A549 (cell line): ENCODE results near the gene PITPNC1.

Experiments used
- CHD4 ChIP-seq: fragments of 200-600 bp; sonication (generic); IDR thresholded peaks from 2 replicates; pipeline ENCODE4 v1.6.1; 2016; ENCODE audit warnings: antibody characterized with exemption, mild to moderate bottlenecking, borderline replicate concordance
- CTCF ChIP-seq: fragments of >200 bp; sonication (Bioruptor Twin); formaldehyde crosslinking; IDR thresholded peaks from 3 replicates; pipeline ENCODE4 v1.5.1; 2016
- EP300 ChIP-seq, 2 experiments: fragments of >200 bp; sonication (Bioruptor Twin); formaldehyde crosslinking; IDR thresholded peaks; 2 replicates in 1 of 2; 3 replicates in 1 of 2; pipeline ENCODE4 v1.6.1; 2016 to 2017
- ESRRA ChIP-seq: fragments of 150-350 bp; IDR thresholded peaks from 2 replicates; pipeline ENCODE4 v1.6.1; 2014; ENCODE audit warnings: mild to moderate bottlenecking, low read length, borderline replicate concordance
- HDAC2 ChIP-seq: fragments of 200-600 bp; sonication (generic); IDR thresholded peaks from 2 replicates; pipeline ENCODE4 v1.6.1; 2016
- HOXA7 ChIP-seq: fragments of 250-450 bp; sonication (Bioruptor Pico); IDR thresholded peaks from 2 replicates; pipeline ENCODE4 v1.5.0; 2020; ENCODE audit warnings: mild to moderate bottlenecking, moderate library complexity
- POLR2A ChIP-seq: IDR thresholded peaks from 2 replicates; pipeline ENCODE4 v1.6.1; 2012; ENCODE audit warnings: mild to moderate bottlenecking, low read length
- RAD21 ChIP-seq, 2 experiments: fragments of >200 bp in 1 of 2; sonication (Bioruptor Twin) in 1 of 2; formaldehyde crosslinking in 1 of 2; IDR thresholded peaks in 1 of 2; conservative IDR thresholded peaks in 1 of 2; 2 replicates in 1 of 2; 3 replicates in 1 of 2; pipeline ENCODE4 v1.6.1; 2012 to 2018; ENCODE audit warnings: inconsistent platforms in 1 of 2
- RFX5 ChIP-seq: fragments of 450-650 bp; IDR thresholded peaks from 2 replicates; pipeline ENCODE4 v1.7.1; 2014; ENCODE audit warnings: antibody characterized with exemption, mild to moderate bottlenecking, moderate library complexity
- TF ChIP-seq, protein P1 (sequence below): fragments of 200-600 bp; sonication (generic); IDR thresholded peaks from 2 replicates; pipeline ENCODE4 v1.6.1; 2016; ENCODE audit warnings: antibody characterized with exemption, mild to moderate bottlenecking, moderate library complexity
- TF ChIP-seq, protein P2 (sequence below): fragments of 450-650 bp; IDR thresholded peaks from 2 replicates; pipeline ENCODE4 v1.6.1; 2014; ENCODE audit warnings: antibody characterized with exemption
- TF ChIP-seq, protein P3 (sequence below): fragments of >200 bp; sonication (Bioruptor Twin); formaldehyde crosslinking; IDR thresholded peaks from 3 replicates; pipeline ENCODE4 v1.6.1; 2016

DNA sequence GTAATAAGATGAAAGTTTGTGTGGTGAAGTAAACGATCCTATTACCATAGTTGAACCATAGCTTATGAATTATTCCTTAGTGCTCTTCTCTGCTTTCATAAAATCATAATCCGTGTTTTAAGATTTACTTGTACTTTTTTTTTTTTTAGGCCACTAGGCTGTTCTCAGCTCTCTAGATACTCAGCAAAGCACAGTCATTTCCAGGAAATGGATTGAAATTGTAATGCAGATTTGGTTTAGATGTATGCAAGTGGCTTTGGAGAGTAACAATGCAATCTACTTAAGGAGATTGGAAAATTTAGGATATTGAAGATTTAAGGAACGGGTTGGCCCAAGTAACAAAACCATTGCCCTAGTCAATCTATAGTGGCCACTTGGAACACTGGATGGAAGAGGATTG lies 125.1 kb downstream of the PITPNC1 start:
- TF ChIP-seq RAD21 (conservative IDR thresholded peaks at IDR 0.05 in 1 of 2, IDR thresholded peaks at IDR 0.05 in 1 of 2), result no peak
- TF ChIP-seq, protein P1, sequence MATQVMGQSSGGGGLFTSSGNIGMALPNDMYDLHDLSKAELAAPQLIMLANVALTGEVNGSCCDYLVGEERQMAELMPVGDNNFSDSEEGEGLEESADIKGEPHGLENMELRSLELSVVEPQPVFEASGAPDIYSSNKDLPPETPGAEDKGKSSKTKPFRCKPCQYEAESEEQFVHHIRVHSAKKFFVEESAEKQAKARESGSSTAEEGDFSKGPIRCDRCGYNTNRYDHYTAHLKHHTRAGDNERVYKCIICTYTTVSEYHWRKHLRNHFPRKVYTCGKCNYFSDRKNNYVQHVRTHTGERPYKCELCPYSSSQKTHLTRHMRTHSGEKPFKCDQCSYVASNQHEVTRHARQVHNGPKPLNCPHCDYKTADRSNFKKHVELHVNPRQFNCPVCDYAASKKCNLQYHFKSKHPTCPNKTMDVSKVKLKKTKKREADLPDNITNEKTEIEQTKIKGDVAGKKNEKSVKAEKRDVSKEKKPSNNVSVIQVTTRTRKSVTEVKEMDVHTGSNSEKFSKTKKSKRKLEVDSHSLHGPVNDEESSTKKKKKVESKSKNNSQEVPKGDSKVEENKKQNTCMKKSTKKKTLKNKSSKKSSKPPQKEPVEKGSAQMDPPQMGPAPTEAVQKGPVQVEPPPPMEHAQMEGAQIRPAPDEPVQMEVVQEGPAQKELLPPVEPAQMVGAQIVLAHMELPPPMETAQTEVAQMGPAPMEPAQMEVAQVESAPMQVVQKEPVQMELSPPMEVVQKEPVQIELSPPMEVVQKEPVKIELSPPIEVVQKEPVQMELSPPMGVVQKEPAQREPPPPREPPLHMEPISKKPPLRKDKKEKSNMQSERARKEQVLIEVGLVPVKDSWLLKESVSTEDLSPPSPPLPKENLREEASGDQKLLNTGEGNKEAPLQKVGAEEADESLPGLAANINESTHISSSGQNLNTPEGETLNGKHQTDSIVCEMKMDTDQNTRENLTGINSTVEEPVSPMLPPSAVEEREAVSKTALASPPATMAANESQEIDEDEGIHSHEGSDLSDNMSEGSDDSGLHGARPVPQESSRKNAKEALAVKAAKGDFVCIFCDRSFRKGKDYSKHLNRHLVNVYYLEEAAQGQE, result no peak
- no peak for TF ChIP-seq CTCF
- no peak for TF ChIP-seq POLR2A
- no peak for TF ChIP-seq HOXA7 (CRISPR knock-in tag)
- TF ChIP-seq ESRRA, result no peak
- TF ChIP-seq RFX5, result no peak
- no peak for TF ChIP-seq HDAC2
- TF ChIP-seq, protein P2, sequence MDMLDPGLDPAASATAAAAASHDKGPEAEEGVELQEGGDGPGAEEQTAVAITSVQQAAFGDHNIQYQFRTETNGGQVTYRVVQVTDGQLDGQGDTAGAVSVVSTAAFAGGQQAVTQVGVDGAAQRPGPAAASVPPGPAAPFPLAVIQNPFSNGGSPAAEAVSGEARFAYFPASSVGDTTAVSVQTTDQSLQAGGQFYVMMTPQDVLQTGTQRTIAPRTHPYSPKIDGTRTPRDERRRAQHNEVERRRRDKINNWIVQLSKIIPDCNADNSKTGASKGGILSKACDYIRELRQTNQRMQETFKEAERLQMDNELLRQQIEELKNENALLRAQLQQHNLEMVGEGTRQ, result no peak
- TF ChIP-seq, protein P3, sequence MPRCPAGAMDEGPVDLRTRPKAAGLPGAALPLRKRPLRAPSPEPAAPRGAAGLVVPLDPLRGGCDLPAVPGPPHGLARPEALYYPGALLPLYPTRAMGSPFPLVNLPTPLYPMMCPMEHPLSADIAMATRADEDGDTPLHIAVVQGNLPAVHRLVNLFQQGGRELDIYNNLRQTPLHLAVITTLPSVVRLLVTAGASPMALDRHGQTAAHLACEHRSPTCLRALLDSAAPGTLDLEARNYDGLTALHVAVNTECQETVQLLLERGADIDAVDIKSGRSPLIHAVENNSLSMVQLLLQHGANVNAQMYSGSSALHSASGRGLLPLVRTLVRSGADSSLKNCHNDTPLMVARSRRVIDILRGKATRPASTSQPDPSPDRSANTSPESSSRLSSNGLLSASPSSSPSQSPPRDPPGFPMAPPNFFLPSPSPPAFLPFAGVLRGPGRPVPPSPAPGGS, result no peak
- no peak for TF ChIP-seq CHD4
- TF ChIP-seq EP300 (IDR thresholded peaks at IDR 0.05), result no peak
